AG04450 (cell line): ENCODE results near the gene IQUB. TPM values are rescaled to one million over a fixed set of nuclear protein-coding genes. Genes with fewer than 3 reads are reported as not detected.
"Not testable (repeated sequence)": the region's sequence is repeated elsewhere in the genome, so short reads cannot be mapped to it uniquely, and the experiment has no call there.

ENCODE experiments used
- CTCF ChIA-PET: fragments of 300-600, 350-600 bp; formaldehyde crosslinking; extraction: SDS; loops from one replicate; lab custom pipeline; 2022; ENCODE audit warnings: antibody characterized with exemption, inconsistent platforms; lab: Charles Lee
- POLR2A ChIA-PET: fragments of 350-600 bp; formaldehyde crosslinking; extraction: SDS; loops from one replicate; lab custom pipeline; 2021; ENCODE audit warnings: antibody characterized with exemption, inconsistent platforms; lab: Yijun Ruan, JAX
- DNase-seq: peaks from one replicate; pipeline ENCODE4 v3.0.0-alpha.2; 2011; ENCODE audit warnings: low read depth, low spot score
- H3K27ac ChIP-seq: one replicate; pipeline ENCODE4 v1.5.1; 2012; ENCODE audit warnings: low read depth, low read length, control low read depth
- H3K27me3 ChIP-seq: one replicate; pipeline ENCODE4 v1.6.0; 2012; ENCODE audit warnings: low read length; ENCODE audit not compliant: control insufficient read depth, insufficient read depth
- H3K4me3 ChIP-seq: 2 replicates; pipeline ENCODE4 v1.5.1; 2011; ENCODE audit warnings: mild to moderate bottlenecking, low read depth, low read length, control low read depth
- H3K9me3 ChIP-seq: 2 replicates; pipeline ENCODE4 v1.5.1; 2012; ENCODE audit warnings: low read length; ENCODE audit not compliant: control insufficient read depth, insufficient read depth
- polyA plus RNA-seq: library from polyadenylated mRNA; depleted of rRNA; stranded (reverse); fragments of >200 nt; gene quantifications from 2 replicates; pipeline ENCODE4 v1.2.3, GENCODE V29; 2011
- TF ChIP-seq, protein P1 (sequence below): IDR thresholded peaks from 2 replicates; pipeline ENCODE4 v1.5.1; 2011; ENCODE audit warnings: low read depth, low read length, control low read depth, inconsistent platforms

Gene IQUB
- polyA plus RNA-seq, 1 experiment = 0.06 TPM

DNA sequence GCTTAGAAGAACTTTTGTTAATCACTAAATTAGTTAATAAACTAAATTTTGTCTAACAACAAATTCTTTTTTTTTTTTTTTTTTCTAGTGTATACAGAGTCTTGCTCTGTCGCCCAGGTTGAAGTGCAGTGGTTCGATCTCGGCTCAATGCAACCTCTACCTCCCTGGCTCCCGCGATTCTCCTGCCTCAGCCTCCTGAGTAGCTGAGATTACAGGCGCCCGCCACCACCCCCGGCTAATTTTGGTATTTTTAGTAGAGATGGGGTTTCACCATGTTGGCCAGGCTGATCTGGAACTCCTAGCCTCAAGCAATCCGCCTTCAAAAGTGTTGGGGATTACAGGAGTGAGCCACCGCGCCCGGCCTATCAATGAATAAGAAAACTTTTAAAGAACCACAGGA is 1.1 kb upstream of the IQUB start:
- no peaks in the 10 kb centered on the region for H3K9me3 ChIP-seq
- DNase-seq = no peak
- POLR2A ChIA-PET = no interaction called here
- H3K27ac ChIP-seq = no peak overlapping the region
- H3K27me3 ChIP-seq = no peaks in the 10 kb centered on the region
- peak overlapping the region; percentile 39 for H3K4me3 ChIP-seq
- TF ChIP-seq, protein P1, sequence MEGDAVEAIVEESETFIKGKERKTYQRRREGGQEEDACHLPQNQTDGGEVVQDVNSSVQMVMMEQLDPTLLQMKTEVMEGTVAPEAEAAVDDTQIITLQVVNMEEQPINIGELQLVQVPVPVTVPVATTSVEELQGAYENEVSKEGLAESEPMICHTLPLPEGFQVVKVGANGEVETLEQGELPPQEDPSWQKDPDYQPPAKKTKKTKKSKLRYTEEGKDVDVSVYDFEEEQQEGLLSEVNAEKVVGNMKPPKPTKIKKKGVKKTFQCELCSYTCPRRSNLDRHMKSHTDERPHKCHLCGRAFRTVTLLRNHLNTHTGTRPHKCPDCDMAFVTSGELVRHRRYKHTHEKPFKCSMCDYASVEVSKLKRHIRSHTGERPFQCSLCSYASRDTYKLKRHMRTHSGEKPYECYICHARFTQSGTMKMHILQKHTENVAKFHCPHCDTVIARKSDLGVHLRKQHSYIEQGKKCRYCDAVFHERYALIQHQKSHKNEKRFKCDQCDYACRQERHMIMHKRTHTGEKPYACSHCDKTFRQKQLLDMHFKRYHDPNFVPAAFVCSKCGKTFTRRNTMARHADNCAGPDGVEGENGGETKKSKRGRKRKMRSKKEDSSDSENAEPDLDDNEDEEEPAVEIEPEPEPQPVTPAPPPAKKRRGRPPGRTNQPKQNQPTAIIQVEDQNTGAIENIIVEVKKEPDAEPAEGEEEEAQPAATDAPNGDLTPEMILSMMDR = no peak
- CTCF ChIA-PET = interaction anchor here (0.6 to 3.0 kb wide), 5 partner anchors 12 to 1310 kb away, joined by 3 to 49 read pairs (median 3); partner anchors contain the start of gene NDUFA5

GRCh38 chr7:123533929-123534382 is 439 bp downstream of the IQUB start:
- TF ChIP-seq, protein P1 = no peak
- peak overlapping the region; percentile 79 for H3K4me3 ChIP-seq
- no peaks in the 10 kb centered on the region for H3K27me3 ChIP-seq
- CTCF ChIA-PET = interaction anchor here (3.0 kb wide), 1 partner anchor 40 kb away, joined by 49 read pairs; no protein-coding TSS in a partner anchor
- no peaks in the 10 kb centered on the region for H3K9me3 ChIP-seq
- DNase-seq = no peak
- POLR2A ChIA-PET = interaction anchor here (0.5 to 1.4 kb wide), 2 partner anchors 24 to 113 kb away, joined by 4 read pairs; partner anchors contain the start of gene NDUFA5
- no peak overlapping the region for H3K27ac ChIP-seq

- no peak for DNase-seq
- Histone ChIP-seq H3K27me3 (no peaks in the 10 kb centered on the region), H3K9me3 (no peaks in the 10 kb centered on the region), H3K4me3 (no peak overlapping the region), H3K27ac (no peak overlapping the region)
- CTCF ChIA-PET = interaction anchor here (3.0 kb wide), 1 partner anchor 39 kb away, joined by 49 read pairs; no protein-coding TSS in a partner anchor
- TF ChIP-seq, protein P1 = no peak
- POLR2A ChIA-PET = no interaction called here
These were observed 860 bp downstream of the IQUB start for GRCh38 chr7:123533553-123533917.

GRCh38 chr7:123532788-123533552 is 1.4 kb downstream of the IQUB start:
- DNase-seq, POLR2A ChIA-PET, H3K9me3 ChIP-seq, H3K27ac ChIP-seq, H3K27me3 ChIP-seq: not testable (repeated sequence)
- H3K4me3 ChIP-seq = peak overlapping the region; percentile 49
- CTCF ChIA-PET = interaction anchor here (3.0 kb wide), 1 partner anchor 39 kb away, joined by 49 read pairs; no protein-coding TSS in a partner anchor

- DNase-seq, CTCF ChIA-PET, H3K4me3 ChIP-seq, POLR2A ChIA-PET, H3K27ac ChIP-seq, H3K27me3 ChIP-seq, H3K9me3 ChIP-seq: not testable (repeated sequence)
These were observed 2.1 kb downstream of the IQUB start for GRCh38 chr7:123532343-123532742.

- CTCF ChIA-PET = interaction anchor here (0.7 to 2.9 kb wide), 3 partner anchors 36 to 342 kb away, joined by 4 to 19 read pairs (median 4); no protein-coding TSS in a partner anchor
- H3K27me3 ChIP-seq, H3K4me3 ChIP-seq, H3K9me3 ChIP-seq, DNase-seq, POLR2A ChIA-PET, H3K27ac ChIP-seq: not testable (repeated sequence)
These were observed 4.3 kb downstream of the IQUB start for GRCh38 chr7:123530035-123530591.
